ENCODE results near the gene CPM. TPM values are rescaled to one million over a fixed set of nuclear protein-coding genes. Genes with fewer than 3 reads are reported as not detected.

CPM gene
- total and polyA plus RNA-seq, 10 of the 15 experiments (the other 5 are each of a cell fraction or from before 2014, with no cell fraction given) = 0.06 to 1.7 (median 0.41) TPM

DNA sequence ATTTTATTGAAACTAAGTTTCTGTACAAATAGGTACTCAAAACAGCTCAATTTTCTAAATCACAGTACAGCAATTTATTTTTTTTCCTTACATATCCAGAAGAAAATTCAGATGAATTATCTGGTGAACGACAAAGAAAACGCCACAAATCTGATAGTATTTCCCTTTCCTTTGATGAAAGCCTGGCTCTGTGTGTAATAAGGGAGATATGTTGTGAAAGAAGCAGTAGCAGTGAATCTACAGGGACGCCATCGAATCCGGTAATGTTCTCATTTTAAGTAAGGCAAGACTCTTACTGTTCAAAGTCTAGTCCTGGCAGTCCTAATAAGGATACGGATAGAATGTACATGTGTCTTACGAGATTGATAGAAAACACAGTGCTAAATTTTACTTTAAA lies 104.3 kb downstream of the CPM start:
- SMC1A ChIA-PET (ENCODE audit: uncharacterized antibody, unreplicated experiment) = interaction anchor here (0.7 to 1.3 kb wide), 4 partner anchors 9 to 590 kb away, joined by 3 to 5 read pairs (median 4); no protein-coding TSS in a partner anchor
- Histone ChIP-seq H4K20me1 (ENCODE audit: control insufficient read depth, insufficient read depth) (peaks cover 8% of the 10 kb centered on the region), H3K27me3 (replicated peaks in 1 of 2; ENCODE audit: control insufficient read depth in 2 of 2, insufficient read depth in 2 of 2, low read length in 1 of 2) (no peaks in the 10 kb centered on the region), H3K4me3 (no peak overlapping the region), H3K9ac (ENCODE audit: control insufficient read depth, insufficient read depth, low read length) (no peak overlapping the region), H3K4me1 (ENCODE audit: control insufficient read depth, insufficient read depth, low read length) (no peaks in the 10 kb centered on the region), H3K27ac (ENCODE audit: control insufficient read depth, insufficient read depth) (no peak overlapping the region), H3K4me2 (ENCODE audit: control insufficient read depth, insufficient read depth) (no peak overlapping the region), H3K9me3 (replicated peaks; ENCODE audit: control insufficient read depth, insufficient read depth, low read length) (no peaks in the 10 kb centered on the region), H2AFZ (ENCODE audit: control insufficient read depth, low read depth, low read length) (no peak overlapping the region), H3K36me3 (ENCODE audit: control insufficient read depth in 2 of 2, insufficient read depth in 2 of 2, low read length in 1 of 2) (peaks cover 15 to 51% of the 10 kb centered on the region in 2 experiments), H3K79me2 (ENCODE audit: control insufficient read depth, insufficient read depth, low read length) (no peaks in the 10 kb centered on the region; the same call in 1 of the 2 replicates)
- intact Hi-C loops (cut with micrococcal nuclease; ENCODE audit: unreplicated experiment) = no loop called here
- ATAC-seq (no peak), FAIRE-seq (no peak), DNase-seq (ENCODE audit: low read depth, low spot score) (no peak)
- TF ChIP-seq KLF5 (IDR thresholded peaks at IDR 0.05; ENCODE audit: partially characterized antibody) = no peak
- TF ChIP-seq POLR2A (IDR thresholded peaks at IDR 0.05; ENCODE audit: low read depth, low read length) = 0 out of 2 replicates have a peak, but pooled peaks have one; percentile 25
- RAD21 ChIA-PET (ENCODE audit: unreplicated experiment) = no interaction called here
- POLR2A ChIA-PET = no interaction called here
- CTCF ChIA-PET = interaction anchor here (1.0 to 7.3 kb wide), 6 partner anchors 12 to 114 kb away, joined by 3 to 156 read pairs (median 4); no protein-coding TSS in a partner anchor
- in situ Hi-C loops (cut with MboI) = no loop called here
- no TSS peak for BruUV-seq (replicated peaks)
- 99% methylated on average over 7 of the region's 7 CpGs for WGBS (ENCODE audit: insufficient coverage, insufficient replicate concordance, low lambda C conversion rate, missing lambda C conversion rate)

DNA sequence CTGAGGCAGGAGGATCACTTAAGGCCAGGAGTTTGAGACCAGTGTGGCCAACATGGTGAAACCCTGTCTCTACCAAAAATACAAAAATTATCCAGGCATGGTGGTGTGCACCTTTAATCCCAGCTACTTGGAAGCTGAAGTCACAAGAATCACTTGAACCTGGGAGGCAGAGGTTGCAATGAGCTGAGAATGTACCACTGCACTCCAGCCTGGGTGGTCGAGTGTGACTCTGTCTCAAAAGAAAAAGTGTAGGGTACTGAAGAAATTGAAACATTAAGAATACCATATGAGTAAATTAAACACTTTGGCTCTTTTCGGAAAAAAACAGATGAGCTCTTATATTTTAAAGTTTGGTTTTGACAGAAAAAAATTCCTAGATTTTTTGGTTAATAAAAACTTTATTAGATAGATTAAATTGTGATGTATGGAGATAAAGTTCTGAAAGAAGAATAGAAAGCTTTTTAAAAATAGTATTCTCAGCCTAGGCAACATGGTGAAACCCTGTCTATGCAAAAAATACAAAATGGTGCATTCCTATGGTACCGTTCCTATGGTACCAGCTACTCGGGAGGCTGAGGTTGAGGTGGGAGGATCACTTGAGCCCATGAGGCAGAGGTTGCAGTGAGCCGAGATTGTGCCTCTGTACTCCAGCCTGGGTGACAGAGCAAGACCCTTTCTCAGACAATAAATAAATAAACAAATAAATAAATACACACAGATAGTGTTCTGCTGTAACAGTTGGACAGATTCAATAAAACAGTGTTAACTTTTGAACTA lies 104.9 kb downstream of the CPM start:
- in situ Hi-C loops (cut with MboI) (no loop called here), intact Hi-C loops (cut with micrococcal nuclease; ENCODE audit: unreplicated experiment) (no loop called here)
- WGBS (ENCODE audit: insufficient coverage, insufficient replicate concordance, low lambda C conversion rate, missing lambda C conversion rate) = 86% methylated on average over 5 of the region's 5 CpGs
- CTCF ChIA-PET = interaction anchor here (1.0 to 7.3 kb wide), 6 partner anchors 12 to 115 kb away, joined by 3 to 156 read pairs (median 4); no protein-coding TSS in a partner anchor
- H3K4me1 ChIP-seq (ENCODE audit: control insufficient read depth, insufficient read depth, low read length) = no peaks in the 10 kb centered on the region
- no peak for DNase-seq (ENCODE audit: low read depth, low spot score)
- no peaks in the 10 kb centered on the region for H3K27me3 ChIP-seq (replicated peaks in 1 of 2; ENCODE audit: control insufficient read depth in 2 of 2, insufficient read depth in 2 of 2, low read length in 1 of 2)
- no TSS peak for BruUV-seq (replicated peaks)
- peaks cover 16 to 51% of the 10 kb centered on the region in 2 experiments for H3K36me3 ChIP-seq (ENCODE audit: control insufficient read depth in 2 of 2, insufficient read depth in 2 of 2, low read length in 1 of 2)
- no peak for ATAC-seq
- FAIRE-seq = no peak
- peaks cover 8% of the 10 kb centered on the region for H4K20me1 ChIP-seq (ENCODE audit: control insufficient read depth, insufficient read depth)
- POLR2A ChIA-PET = interaction anchor here (0.6 kb wide), 1 partner anchor 12 kb away, joined by 3 read pairs; no protein-coding TSS in a partner anchor
- SMC1A ChIA-PET (ENCODE audit: uncharacterized antibody, unreplicated experiment) = interaction anchor here (0.7 to 1.3 kb wide), 4 partner anchors 8 to 589 kb away, joined by 3 to 5 read pairs (median 4); no protein-coding TSS in a partner anchor
- no peak overlapping the region for H3K9ac ChIP-seq (ENCODE audit: control insufficient read depth, insufficient read depth, low read length)
- H2AFZ ChIP-seq (ENCODE audit: control insufficient read depth, low read depth, low read length) = no peak overlapping the region
- no peak overlapping the region for H3K4me2 ChIP-seq (ENCODE audit: control insufficient read depth, insufficient read depth)
- no peaks in the 10 kb centered on the region; the same call in 1 of the 2 replicates for H3K79me2 ChIP-seq (ENCODE audit: control insufficient read depth, insufficient read depth, low read length)
- no peaks in the 10 kb centered on the region for H3K9me3 ChIP-seq (replicated peaks; ENCODE audit: control insufficient read depth, insufficient read depth, low read length)
- RAD21 ChIA-PET (ENCODE audit: unreplicated experiment) = no interaction called here
- H3K4me3 ChIP-seq = no peak overlapping the region
- H3K27ac ChIP-seq (ENCODE audit: control insufficient read depth, insufficient read depth) = no peak overlapping the region
- TF ChIP-seq ZNF274 (IDR thresholded peaks at IDR 0.05; ENCODE audit: insufficient read depth, insufficient read length) (no peak), CREB1 (IDR thresholded peaks at IDR 0.05; ENCODE audit: low read depth) (no peak), ZNF384 (IDR thresholded peaks at IDR 0.05; ENCODE audit: borderline replicate concordance, low read depth, low read length) (no peak), PAX8 (IDR thresholded peaks at IDR 0.05) (no peak), BMI1 (IDR thresholded peaks at IDR 0.05; ENCODE audit: borderline replicate concordance) (no peak), ATF7 (IDR thresholded peaks at IDR 0.05; ENCODE audit: low read depth) (no peak), KAT2A (conservative IDR thresholded peaks at IDR 0.05; ENCODE audit: control insufficient read depth, low read depth, low read length) (no peak), SUZ12 (IDR thresholded peaks at IDR 0.05; ENCODE audit: unreplicated experiment) (no peak), SPI1 (IDR thresholded peaks at IDR 0.05; ENCODE audit: borderline replicate concordance, insufficient read depth, low read depth, low read length) (no peak)
- TF ChIP-seq, protein P1, sequence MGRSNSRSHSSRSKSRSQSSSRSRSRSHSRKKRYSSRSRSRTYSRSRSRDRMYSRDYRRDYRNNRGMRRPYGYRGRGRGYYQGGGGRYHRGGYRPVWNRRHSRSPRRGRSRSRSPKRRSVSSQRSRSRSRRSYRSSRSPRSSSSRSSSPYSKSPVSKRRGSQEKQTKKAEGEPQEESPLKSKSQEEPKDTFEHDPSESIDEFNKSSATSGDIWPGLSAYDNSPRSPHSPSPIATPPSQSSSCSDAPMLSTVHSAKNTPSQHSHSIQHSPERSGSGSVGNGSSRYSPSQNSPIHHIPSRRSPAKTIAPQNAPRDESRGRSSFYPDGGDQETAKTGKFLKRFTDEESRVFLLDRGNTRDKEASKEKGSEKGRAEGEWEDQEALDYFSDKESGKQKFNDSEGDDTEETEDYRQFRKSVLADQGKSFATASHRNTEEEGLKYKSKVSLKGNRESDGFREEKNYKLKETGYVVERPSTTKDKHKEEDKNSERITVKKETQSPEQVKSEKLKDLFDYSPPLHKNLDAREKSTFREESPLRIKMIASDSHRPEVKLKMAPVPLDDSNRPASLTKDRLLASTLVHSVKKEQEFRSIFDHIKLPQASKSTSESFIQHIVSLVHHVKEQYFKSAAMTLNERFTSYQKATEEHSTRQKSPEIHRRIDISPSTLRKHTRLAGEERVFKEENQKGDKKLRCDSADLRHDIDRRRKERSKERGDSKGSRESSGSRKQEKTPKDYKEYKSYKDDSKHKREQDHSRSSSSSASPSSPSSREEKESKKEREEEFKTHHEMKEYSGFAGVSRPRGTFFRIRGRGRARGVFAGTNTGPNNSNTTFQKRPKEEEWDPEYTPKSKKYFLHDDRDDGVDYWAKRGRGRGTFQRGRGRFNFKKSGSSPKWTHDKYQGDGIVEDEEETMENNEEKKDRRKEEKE (IDR thresholded peaks at IDR 0.05) = no peak
- TF ChIP-seq, protein P2, sequence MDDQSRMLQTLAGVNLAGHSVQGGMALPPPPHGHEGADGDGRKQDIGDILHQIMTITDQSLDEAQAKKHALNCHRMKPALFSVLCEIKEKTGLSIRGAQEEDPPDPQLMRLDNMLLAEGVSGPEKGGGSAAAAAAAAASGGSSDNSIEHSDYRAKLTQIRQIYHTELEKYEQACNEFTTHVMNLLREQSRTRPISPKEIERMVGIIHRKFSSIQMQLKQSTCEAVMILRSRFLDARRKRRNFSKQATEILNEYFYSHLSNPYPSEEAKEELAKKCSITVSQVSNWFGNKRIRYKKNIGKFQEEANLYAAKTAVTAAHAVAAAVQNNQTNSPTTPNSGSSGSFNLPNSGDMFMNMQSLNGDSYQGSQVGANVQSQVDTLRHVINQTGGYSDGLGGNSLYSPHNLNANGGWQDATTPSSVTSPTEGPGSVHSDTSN (IDR thresholded peaks at IDR 0.05; ENCODE audit: insufficient replicate concordance, low read depth, low read length) = no peak

Data from GM12878 (cell line).